ENCODE data around the gene RBM20.

The RBM20 gene

DNA sequence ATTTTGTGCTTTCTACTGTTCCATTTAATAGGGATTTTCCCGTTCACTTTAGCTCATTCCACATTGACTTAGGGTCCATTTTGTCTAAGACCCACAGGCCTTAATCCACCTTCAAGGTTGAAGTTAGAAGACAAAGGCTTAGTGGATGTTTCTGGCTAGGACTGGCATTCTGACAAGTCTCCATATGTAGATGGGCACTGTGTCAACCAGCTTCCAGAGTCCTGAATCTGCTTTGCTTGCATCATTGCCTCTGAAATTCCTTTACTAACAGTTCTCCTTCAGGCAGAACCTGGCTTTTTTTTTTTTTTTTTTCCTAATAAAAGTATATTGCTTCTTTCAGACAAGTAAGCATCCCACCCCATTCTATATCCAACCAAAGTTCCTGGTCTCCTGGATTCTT lies 158.0 kb downstream of the RBM20 start:
- peak overlapping the region; percentile 34 for H3K27ac ChIP-seq (ENCODE audit: low read length)
- H3K4me3 ChIP-seq (ENCODE audit: low read depth in 1 of 2, low read length in 2 of 2) = no peak overlapping the region
- H3K4me1 ChIP-seq (ENCODE audit: control insufficient read depth in 1 of 2, insufficient read depth in 2 of 2, low read length in 2 of 2) = peaks cover 18 to 20% of the 10 kb centered on the region in 2 donors

DNA sequence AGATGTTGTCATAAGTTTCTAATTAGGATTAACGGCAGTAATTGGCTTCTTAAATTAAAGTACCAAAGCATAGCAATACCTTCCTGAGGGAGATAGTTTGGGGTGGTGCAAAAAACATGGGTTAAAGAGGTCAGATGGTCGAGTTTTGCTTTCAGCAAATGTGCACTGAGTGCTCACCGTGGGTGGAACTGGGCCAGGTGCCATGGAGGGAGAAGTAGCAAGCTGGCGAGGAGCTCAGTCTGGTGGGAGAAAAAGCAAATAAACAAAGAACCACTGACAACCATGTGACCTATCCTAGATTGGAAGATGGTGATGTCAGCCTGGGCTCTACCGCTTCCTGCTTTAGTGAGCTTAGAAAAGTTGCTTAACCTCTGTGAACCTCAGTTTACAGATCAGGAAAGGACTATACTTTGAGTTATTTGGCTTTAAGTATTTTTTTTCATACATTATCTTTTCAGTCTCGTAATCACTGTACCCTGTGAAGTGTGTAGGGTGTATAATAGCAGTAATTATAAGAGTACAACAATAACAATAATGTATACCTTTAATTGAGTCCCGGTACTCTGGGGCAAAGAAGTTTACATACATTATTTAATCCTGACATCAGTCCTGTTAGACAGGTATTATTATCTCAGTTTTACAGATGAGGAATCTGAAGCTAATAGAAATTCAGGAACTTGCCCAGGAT lies 158.6 kb downstream of the RBM20 start:
- peaks cover 18 to 20% of the 10 kb centered on the region in 2 donors for H3K4me1 ChIP-seq (ENCODE audit: control insufficient read depth in 1 of 2, insufficient read depth in 2 of 2, low read length in 2 of 2)
- peak overlapping the region; percentile 34 for H3K27ac ChIP-seq (ENCODE audit: low read length)
- no peaks in the 10 kb centered on the region for H3K27me3 ChIP-seq (ENCODE audit: low read depth, low read length)
- H3K36me3 ChIP-seq (ENCODE audit: control insufficient read depth in 1 of 2, insufficient read depth in 2 of 2, low read length in 2 of 2) = no peaks in the 10 kb centered on the region
- H3K4me3 ChIP-seq (ENCODE audit: low read depth in 1 of 2, low read length in 2 of 2) = no peak overlapping the region
- no peaks in the 10 kb centered on the region for H3K9me3 ChIP-seq (ENCODE audit: control insufficient read depth in 1 of 2, low read length in 2 of 2)

More for the DNA sequence above, 158.0 kb downstream of the RBM20 start:
- no peaks in the 10 kb centered on the region for H3K27me3 ChIP-seq (ENCODE audit: low read depth, low read length)
- no peaks in the 10 kb centered on the region for H3K9me3 ChIP-seq (ENCODE audit: control insufficient read depth in 1 of 2, low read length in 2 of 2)
- no peaks in the 10 kb centered on the region for H3K36me3 ChIP-seq (ENCODE audit: control insufficient read depth in 1 of 2, insufficient read depth in 2 of 2, low read length in 2 of 2)

DNA sequence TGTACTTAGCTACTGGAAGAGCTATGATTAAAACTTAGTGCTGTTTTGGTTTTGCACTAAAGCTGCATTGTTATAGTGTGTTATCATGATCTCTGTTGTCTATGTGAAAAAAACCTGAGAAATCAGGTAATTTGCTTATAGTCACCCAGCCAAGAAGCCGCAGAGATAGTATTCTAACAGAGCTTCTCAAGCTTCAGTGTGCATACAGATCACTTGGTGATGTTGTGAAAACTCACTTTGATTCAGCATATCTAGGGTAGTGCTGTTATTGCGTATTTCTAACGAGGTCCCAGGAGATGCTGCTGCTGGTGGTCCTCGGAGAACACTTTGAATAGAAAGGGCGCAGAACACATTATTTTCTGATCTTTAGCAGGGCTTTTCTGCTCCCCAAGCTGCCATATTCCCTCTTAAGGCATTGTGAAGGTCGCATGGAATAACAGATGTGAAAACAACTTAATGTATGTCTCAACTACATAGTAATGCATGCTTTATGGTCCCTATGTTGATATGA lies 159.2 kb downstream of the RBM20 start:
- peaks cover 18 to 20% of the 10 kb centered on the region in 2 donors for H3K4me1 ChIP-seq (ENCODE audit: control insufficient read depth in 1 of 2, insufficient read depth in 2 of 2, low read length in 2 of 2)
- no peaks in the 10 kb centered on the region for H3K36me3 ChIP-seq (ENCODE audit: control insufficient read depth in 1 of 2, insufficient read depth in 2 of 2, low read length in 2 of 2)
- H3K27ac ChIP-seq (ENCODE audit: low read length) = peak overlapping the region; percentile 34
- H3K27me3 ChIP-seq (ENCODE audit: low read depth, low read length) = no peaks in the 10 kb centered on the region
- H3K9me3 ChIP-seq (ENCODE audit: control insufficient read depth in 1 of 2, low read length in 2 of 2) = no peaks in the 10 kb centered on the region
- no peak overlapping the region for H3K4me3 ChIP-seq (ENCODE audit: low read depth in 1 of 2, low read length in 2 of 2)

DNA sequence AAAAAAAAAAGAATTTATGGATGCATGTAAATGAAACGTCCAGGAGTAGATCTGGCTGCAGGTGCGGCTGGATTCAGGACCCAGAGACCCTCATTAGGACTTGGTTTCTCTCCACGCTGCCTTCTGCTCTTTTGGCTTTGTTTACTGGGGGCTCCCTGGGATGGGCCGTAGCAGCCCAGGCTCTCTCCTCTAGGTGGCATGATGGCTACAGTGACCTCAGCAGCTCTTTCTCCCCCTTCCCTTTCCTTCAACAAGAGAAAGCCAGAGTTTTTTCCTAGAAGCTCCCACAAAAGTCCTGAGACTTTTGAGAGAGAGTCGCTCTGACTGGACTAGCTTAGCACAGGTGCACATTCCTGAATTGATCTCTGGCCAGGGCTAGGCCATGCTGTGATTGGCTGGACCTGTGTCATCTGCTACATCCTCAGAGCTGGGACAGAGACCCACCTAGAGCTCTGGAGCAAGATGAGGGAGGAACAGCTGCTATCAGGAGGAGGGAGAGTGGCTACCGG lies 159.7 kb downstream of the RBM20 start:
- Histone ChIP-seq H3K9me3 (ENCODE audit: control insufficient read depth in 1 of 2, low read length in 2 of 2) (no peaks in the 10 kb centered on the region), H3K4me1 (ENCODE audit: control insufficient read depth in 1 of 2, insufficient read depth in 2 of 2, low read length in 2 of 2) (peaks cover 18 to 20% of the 10 kb centered on the region in 2 donors), H3K36me3 (ENCODE audit: control insufficient read depth in 1 of 2, insufficient read depth in 2 of 2, low read length in 2 of 2) (no peaks in the 10 kb centered on the region), H3K27ac (ENCODE audit: low read length) (peak overlapping the region; percentile 52), H3K27me3 (ENCODE audit: low read depth, low read length) (no peaks in the 10 kb centered on the region), H3K4me3 (ENCODE audit: low read depth in 1 of 2, low read length in 2 of 2) (peak overlapping the region in 1 of 2 donors; percentile 30)

DNA sequence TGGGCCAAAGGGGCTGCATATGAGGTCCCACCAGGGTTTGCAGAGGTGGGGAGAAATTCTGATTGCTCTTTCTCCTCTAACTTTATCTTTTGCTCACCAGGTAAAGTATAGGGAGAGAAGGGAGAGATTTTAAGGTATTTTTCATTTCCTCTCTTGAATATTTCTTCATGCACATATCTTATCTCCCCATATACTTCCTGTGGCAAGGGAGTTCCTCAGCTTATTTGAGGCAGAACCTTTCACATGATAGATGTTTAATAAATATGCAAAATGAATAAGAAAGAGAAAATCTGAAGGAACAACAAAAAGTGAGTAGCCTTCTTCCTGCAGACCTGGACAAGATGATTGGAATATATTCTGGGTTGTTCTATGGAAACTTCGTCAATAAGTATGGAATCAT lies 160.2 kb downstream of the RBM20 start:
- Histone ChIP-seq H3K36me3 (ENCODE audit: control insufficient read depth in 1 of 2, insufficient read depth in 2 of 2, low read length in 2 of 2) (no peaks in the 10 kb centered on the region), H3K4me1 (ENCODE audit: control insufficient read depth in 1 of 2, insufficient read depth in 2 of 2, low read length in 2 of 2) (peaks cover 18 to 20% of the 10 kb centered on the region in 2 donors), H3K9me3 (ENCODE audit: control insufficient read depth in 1 of 2, low read length in 2 of 2) (no peaks in the 10 kb centered on the region), H3K27me3 (ENCODE audit: low read depth, low read length) (no peaks in the 10 kb centered on the region), H3K4me3 (ENCODE audit: low read depth in 1 of 2, low read length in 2 of 2) (peak overlapping the region in 1 of 2 donors; percentile 30), H3K27ac (ENCODE audit: low read length) (peak overlapping the region; percentile 52)

DNA sequence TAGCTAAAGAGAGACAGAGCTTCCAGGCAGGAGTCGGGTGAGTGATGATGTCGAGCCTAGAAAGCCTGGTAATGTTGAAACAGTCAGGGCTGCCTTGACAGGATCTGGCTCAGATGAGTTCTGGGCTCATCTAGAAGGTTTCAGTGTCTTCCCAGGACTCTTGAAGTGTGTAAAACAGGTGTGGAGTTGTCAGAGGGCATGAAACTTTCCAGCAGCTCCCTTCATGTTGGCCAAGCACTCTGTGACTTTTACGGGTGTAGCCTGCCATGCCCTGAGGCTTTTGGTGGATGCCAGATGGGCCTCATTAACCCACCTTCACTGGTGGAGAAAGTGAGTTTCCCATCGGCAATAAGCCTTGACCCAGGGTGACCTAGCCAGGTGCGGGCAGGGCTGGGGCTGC lies 161.2 kb downstream of the RBM20 start:
- Histone ChIP-seq H3K4me3 (ENCODE audit: low read depth in 1 of 2, low read length in 2 of 2) (no peak overlapping the region), H3K36me3 (ENCODE audit: control insufficient read depth in 1 of 2, insufficient read depth in 2 of 2, low read length in 2 of 2) (no peaks in the 10 kb centered on the region), H3K4me1 (ENCODE audit: control insufficient read depth in 1 of 2, insufficient read depth in 2 of 2, low read length in 2 of 2) (peaks cover 18 to 20% of the 10 kb centered on the region in 2 donors), H3K9me3 (ENCODE audit: control insufficient read depth in 1 of 2, low read length in 2 of 2) (no peaks in the 10 kb centered on the region), H3K27me3 (ENCODE audit: low read depth, low read length) (no peaks in the 10 kb centered on the region), H3K27ac (ENCODE audit: low read length) (no peak overlapping the region)

DNA sequence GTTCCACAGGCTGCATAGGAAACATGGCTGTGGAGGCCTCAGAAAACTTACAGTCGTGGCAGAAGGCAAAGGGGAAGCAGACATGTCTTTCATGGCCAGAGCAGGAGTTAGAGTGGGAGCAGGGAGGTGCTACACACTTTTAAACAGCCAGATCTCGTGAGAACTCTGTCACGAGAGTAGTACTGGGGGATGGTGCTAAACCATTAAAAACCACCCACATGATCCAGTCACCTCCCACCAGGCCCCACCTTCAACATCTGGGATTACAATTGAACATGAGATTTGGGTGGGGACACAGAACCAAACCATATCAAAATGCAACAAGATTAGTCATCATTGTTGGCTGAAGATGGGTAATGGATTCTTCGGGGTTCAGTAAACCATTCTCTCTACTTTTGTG lies 162.2 kb downstream of the RBM20 start:
- H3K9me3 ChIP-seq (ENCODE audit: control insufficient read depth in 1 of 2, low read length in 2 of 2) = no peaks in the 10 kb centered on the region
- no peak overlapping the region for H3K27ac ChIP-seq (ENCODE audit: low read length)

DNA sequence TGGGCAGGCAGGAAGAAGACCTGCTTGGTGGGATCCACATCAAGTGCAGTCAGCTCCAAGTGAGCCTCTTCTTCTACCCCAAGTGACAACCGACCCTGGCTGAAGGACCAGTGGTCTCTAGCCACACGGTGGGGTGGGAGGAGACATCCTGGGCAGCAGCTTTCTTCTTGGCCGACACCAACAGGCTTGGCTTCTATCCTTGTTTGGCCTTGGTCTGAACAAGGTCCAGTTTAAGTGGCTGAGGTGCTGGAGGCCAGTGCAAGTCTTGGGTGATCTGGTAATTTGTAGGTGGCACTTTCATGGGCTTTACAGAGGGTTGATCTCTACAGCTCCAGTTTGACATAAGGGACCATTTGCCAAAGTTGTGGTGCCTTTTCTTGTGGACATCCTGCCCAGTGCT lies 164.0 kb downstream of the RBM20 start:
- H3K9me3 ChIP-seq (ENCODE audit: control insufficient read depth in 1 of 2, low read length in 2 of 2) = no peaks in the 10 kb centered on the region
- H3K4me1 ChIP-seq (ENCODE audit: control insufficient read depth in 1 of 2, insufficient read depth in 2 of 2, low read length in 2 of 2) = peaks cover 12 to 15% of the 10 kb centered on the region in 2 donors
- no peaks in the 10 kb centered on the region for H3K27me3 ChIP-seq (ENCODE audit: low read depth, low read length)
- H3K36me3 ChIP-seq (ENCODE audit: control insufficient read depth in 1 of 2, insufficient read depth in 2 of 2, low read length in 2 of 2) = no peaks in the 10 kb centered on the region
- no peak overlapping the region for H3K4me3 ChIP-seq (ENCODE audit: low read depth in 1 of 2, low read length in 2 of 2)
- H3K27ac ChIP-seq (ENCODE audit: low read length) = no peak overlapping the region

More for the DNA sequence above, 162.2 kb downstream of the RBM20 start:
- no peaks in the 10 kb centered on the region for H3K36me3 ChIP-seq (ENCODE audit: control insufficient read depth in 1 of 2, insufficient read depth in 2 of 2, low read length in 2 of 2)
- no peak overlapping the region for H3K4me3 ChIP-seq (ENCODE audit: low read depth in 1 of 2, low read length in 2 of 2)
- H3K27me3 ChIP-seq (ENCODE audit: low read depth, low read length) = no peaks in the 10 kb centered on the region
- peaks cover 18 to 20% of the 10 kb centered on the region in 2 donors for H3K4me1 ChIP-seq (ENCODE audit: control insufficient read depth in 1 of 2, insufficient read depth in 2 of 2, low read length in 2 of 2)

DNA sequence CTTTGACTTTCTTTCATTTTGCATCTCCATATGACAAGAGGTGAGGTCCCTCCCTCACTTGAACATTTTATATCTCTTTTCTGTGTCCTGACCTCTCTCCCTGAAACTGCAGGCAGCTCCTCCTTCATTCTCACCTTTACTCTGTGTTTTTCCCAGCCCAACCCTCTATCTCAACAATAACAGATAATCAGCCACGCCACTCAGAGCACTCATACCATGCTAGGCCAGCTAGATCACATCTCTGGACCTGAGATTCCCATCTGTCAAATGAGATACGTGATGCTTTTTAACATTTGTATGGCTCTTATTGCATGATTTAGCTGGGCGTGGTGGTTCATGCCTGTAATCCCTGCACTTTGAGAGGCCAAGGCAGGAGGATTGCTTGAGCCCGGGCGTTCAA lies 164.5 kb downstream of the RBM20 start:
- no peak overlapping the region for H3K27ac ChIP-seq (ENCODE audit: low read length)
- no peaks in the 10 kb centered on the region for H3K36me3 ChIP-seq (ENCODE audit: control insufficient read depth in 1 of 2, insufficient read depth in 2 of 2, low read length in 2 of 2)

DNA sequence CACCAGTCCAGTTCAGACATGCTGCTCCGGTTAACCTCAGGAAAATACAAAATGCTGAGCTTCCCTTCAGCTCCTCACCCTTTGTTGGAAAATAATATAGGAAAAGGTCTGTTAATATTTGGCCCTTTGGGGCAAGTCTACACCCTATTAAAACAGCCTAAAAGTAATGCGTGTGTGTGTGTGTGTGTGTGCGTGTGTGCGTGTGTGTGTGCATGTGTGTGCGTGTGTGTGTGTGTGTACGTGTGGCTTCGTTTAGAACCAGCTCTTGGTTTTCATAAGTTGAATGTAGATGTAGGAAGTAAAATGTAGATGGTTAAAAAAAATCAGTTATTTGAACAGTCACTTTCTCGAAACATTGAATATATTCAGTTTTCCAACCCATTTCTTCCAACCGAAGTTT lies 166.5 kb downstream of the RBM20 start:
- H3K27me3 ChIP-seq (ENCODE audit: low read depth, low read length) = no peaks in the 10 kb centered on the region
- peaks cover 0 to 9% of the 10 kb centered on the region in 2 donors for H3K4me1 ChIP-seq (ENCODE audit: control insufficient read depth in 1 of 2, insufficient read depth in 2 of 2, low read length in 2 of 2)
- H3K36me3 ChIP-seq (ENCODE audit: control insufficient read depth in 1 of 2, insufficient read depth in 2 of 2, low read length in 2 of 2) = no peaks in the 10 kb centered on the region

More for the DNA sequence above, 164.5 kb downstream of the RBM20 start:
- Histone ChIP-seq H3K9me3 (ENCODE audit: control insufficient read depth in 1 of 2, low read length in 2 of 2) (no peaks in the 10 kb centered on the region), H3K27me3 (ENCODE audit: low read depth, low read length) (no peaks in the 10 kb centered on the region), H3K4me1 (ENCODE audit: control insufficient read depth in 1 of 2, insufficient read depth in 2 of 2, low read length in 2 of 2) (peaks cover 8 to 10% of the 10 kb centered on the region in 2 donors), H3K4me3 (ENCODE audit: low read depth in 1 of 2, low read length in 2 of 2) (no peak overlapping the region)

DNA sequence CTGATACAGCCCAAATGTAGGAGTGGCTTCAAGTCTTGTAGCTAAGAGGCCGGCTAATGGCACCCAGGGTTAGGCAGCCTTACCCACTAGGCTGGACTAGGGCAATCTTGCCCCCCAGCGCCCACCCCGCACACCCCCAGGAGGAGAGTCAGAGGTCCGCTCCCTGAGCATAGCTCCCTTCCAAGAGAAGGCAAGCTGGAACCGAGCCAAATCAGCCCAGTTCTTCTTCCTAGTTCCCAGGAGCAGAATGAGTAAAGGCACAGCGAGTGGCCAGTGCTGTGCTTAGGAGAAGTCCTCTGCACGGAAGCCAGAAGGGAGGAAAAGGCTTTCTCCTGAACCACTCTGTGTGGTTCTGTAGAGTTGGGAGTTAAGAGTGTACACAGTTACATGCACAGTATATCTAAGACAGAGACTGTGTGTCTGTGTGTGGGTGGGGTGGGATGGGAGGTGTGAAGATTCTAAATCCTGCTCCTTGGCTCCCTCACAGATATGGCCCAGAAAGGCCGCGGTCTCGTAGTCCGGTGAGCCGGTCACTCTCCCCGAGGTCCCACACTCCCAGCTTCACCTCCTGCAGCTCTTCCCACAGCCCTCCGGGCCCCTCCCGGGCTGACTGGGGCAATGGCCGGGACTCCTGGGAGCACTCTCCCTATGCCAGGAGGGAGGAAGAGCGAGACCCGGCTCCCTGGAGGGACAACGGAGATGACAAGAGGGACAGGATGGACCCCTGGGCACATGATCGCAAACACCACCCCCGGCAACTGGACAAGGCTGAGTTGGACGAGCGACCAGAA lies 167.8 kb downstream of the RBM20 start:
- Histone ChIP-seq H3K4me1 (ENCODE audit: control insufficient read depth in 1 of 2, insufficient read depth in 2 of 2, low read length in 2 of 2) (peaks cover 0 to 9% of the 10 kb centered on the region in 2 donors), H3K9me3 (ENCODE audit: control insufficient read depth in 1 of 2, low read length in 2 of 2) (no peaks in the 10 kb centered on the region), H3K36me3 (ENCODE audit: control insufficient read depth in 1 of 2, insufficient read depth in 2 of 2, low read length in 2 of 2) (no peaks in the 10 kb centered on the region), H3K27ac (ENCODE audit: low read length) (no peak overlapping the region), H3K4me3 (ENCODE audit: low read depth in 1 of 2, low read length in 2 of 2) (no peak overlapping the region), H3K27me3 (ENCODE audit: low read depth, low read length) (no peaks in the 10 kb centered on the region)

More for the DNA sequence above, 166.5 kb downstream of the RBM20 start:
- H3K9me3 ChIP-seq (ENCODE audit: control insufficient read depth in 1 of 2, low read length in 2 of 2) = no peaks in the 10 kb centered on the region
- H3K4me3 ChIP-seq (ENCODE audit: low read depth in 1 of 2, low read length in 2 of 2) = no peak overlapping the region
- H3K27ac ChIP-seq (ENCODE audit: low read length) = no peak overlapping the region

Data from muscle layer of duodenum (tissue), 2 donors.